HCT116 (cell line): ENCODE results near the gene BMP2K. TPM values are rescaled to one million over a fixed set of nuclear protein-coding genes. Genes with fewer than 3 reads are reported as not detected.

ENCODE experiments used
- ATAC-seq: fragments of 200-7000 bp; cut with Tn5 transposase; 2 replicates; pipeline ENCODE4 v1.9.1; 2020; ENCODE audit warnings: mild to moderate bottlenecking, moderate library complexity
- BruUV-seq: library from RNA; stranded (reverse); fragments of 400-500 nt; replicated peaks from 2 replicates; lab custom pipeline; 2021; lab: Mats Ljungman, UMichigan
- CTCF ChIA-PET: fragments of 300-600 bp; sonication (Branson Sonifier 250); formaldehyde crosslinking; loops from one replicate; lab custom pipeline; 2021; ENCODE audit warnings: antibody characterized with exemption; lab: Charles Lee
- POLR2A ChIA-PET: fragments of 300-600, 350-600 bp; sonication (Branson Sonifier 250); formaldehyde crosslinking; loops from one replicate; lab custom pipeline; 2021; ENCODE audit warnings: antibody characterized with exemption; lab: Charles Lee
- RAD21 ChIA-PET, 2 experiments: fragments of 300-600 bp; sonication (Branson Sonifier 250); formaldehyde crosslinking; loops; one replicate each; lab custom pipeline; 2023; ENCODE audit warnings: low total read pairs in 2 of 2; ENCODE audit not compliant: uncharacterized antibody in 2 of 2, unreplicated experiment in 2 of 2, low non-redundant PET in 1 of 2; lab: Charles Lee
- DNase-seq: peaks from one replicate; pipeline ENCODE4 v3.0.0-alpha.2; 2010; ENCODE audit warnings: low read depth, low spot score
- H2AFZ ChIP-seq: fragments of 200-600 bp; shearing (Covaris generic), sonication (generic); 2 replicates; pipeline ENCODE4 v1.6.1; 2017; ENCODE audit warnings: low read depth, mixed run types, mixed read lengths, antibody characterized with exemption, low read length; ENCODE audit not compliant: poor library complexity, severe bottlenecking
- H3K27ac ChIP-seq: 2 replicates; pipeline ENCODE4 v1.5.1; 2012; ENCODE audit warnings: low read depth, low read length
- H3K27me3 ChIP-seq: fragments of 200-600 bp; sonication (generic); 2 replicates; pipeline ENCODE4 v1.6.1; 2016; ENCODE audit warnings: mixed run types, low read length, mixed read lengths; ENCODE audit not compliant: insufficient read depth
- H3K36me3 ChIP-seq, 2 experiments: fragments of 200-500 bp in 1 of 2; fragments of 200-600 bp in 1 of 2; sonication (Bioruptor generic) in 1 of 2; sonication (generic) in 1 of 2; 2 replicates each; pipeline versions ENCODE4 v1.5.1 to v1.6.1; 2014 to 2016; ENCODE audit warnings: low read length in 2 of 2, inconsistent platforms in 1 of 2, mixed read lengths in 1 of 2, mixed run types in 1 of 2; ENCODE audit not compliant: insufficient read depth in 2 of 2, control insufficient read depth in 1 of 2
- H3K4me1 ChIP-seq, 2 experiments: fragments of 200-600 bp in 1 of 2; sonication (generic) in 1 of 2; 2 replicates each; pipeline versions ENCODE4 v1.5.1 to v1.6.1; 2012 to 2017; ENCODE audit warnings: low read length in 2 of 2, inconsistent platforms in 1 of 2, mild to moderate bottlenecking in 1 of 2, mixed read lengths in 1 of 2, mixed run types in 1 of 2, moderate library complexity in 1 of 2; ENCODE audit not compliant: insufficient read depth in 2 of 2, control insufficient read depth in 1 of 2
- H3K4me2 ChIP-seq: fragments of 200-600 bp; sonication (generic); 2 replicates; pipeline ENCODE4 v1.6.1; 2017; ENCODE audit warnings: mixed run types, low read length, mixed read lengths
- H3K4me3 ChIP-seq, 2 experiments: fragments of 200-600 bp in 1 of 2; sonication (generic) in 1 of 2; replicated peaks in 1 of 2; 2 replicates each; pipeline ENCODE4 v1.5.1; 2011 to 2016; ENCODE audit warnings: low read length in 2 of 2, control low read depth in 1 of 2, low read depth in 1 of 2, mild to moderate bottlenecking in 1 of 2, mixed read lengths in 1 of 2, mixed run types in 1 of 2
- H3K79me2 ChIP-seq: fragments of 200-600 bp; sonication (generic); 2 replicates; pipeline ENCODE4 v1.6.1; 2017; ENCODE audit warnings: mild to moderate bottlenecking, mixed run types, low read length, moderate library complexity, mixed read lengths; ENCODE audit not compliant: insufficient read depth
- H3K9ac ChIP-seq: fragments of 200-600 bp; sonication (generic); 2 replicates; pipeline ENCODE4 v1.6.1; 2016; ENCODE audit warnings: low read length, mixed read lengths
- H3K9me2 ChIP-seq: fragments of 200-600 bp; sonication (generic), shearing (Covaris generic); 2 replicates; pipeline ENCODE4 v1.6.1; 2017; ENCODE audit warnings: mixed run types, mild to moderate bottlenecking, moderate library complexity; ENCODE audit not compliant: insufficient read depth
- H3K9me3 ChIP-seq, 2 experiments: fragments of 200-500 bp in 1 of 2; fragments of 200-600 bp in 1 of 2; sonication (Bioruptor generic) in 1 of 2; sonication (generic) in 1 of 2; 2 replicates each; pipeline ENCODE4 v1.6.1; 2014 to 2017; ENCODE audit warnings: low read length in 2 of 2, mixed read lengths in 2 of 2, inconsistent platforms in 1 of 2, low read depth in 1 of 2, mild to moderate bottlenecking in 1 of 2, mixed run types in 1 of 2, moderate library complexity in 1 of 2; ENCODE audit not compliant: control insufficient read depth in 1 of 2, insufficient read depth in 1 of 2
- H4K20me1 ChIP-seq: fragments of 200-600 bp; sonication (generic), shearing (Covaris generic); 2 replicates; pipeline ENCODE4 v1.6.1; 2017; ENCODE audit warnings: mixed run types, mild to moderate bottlenecking, moderate library complexity; ENCODE audit not compliant: insufficient read depth
- CBX3 ChIP-seq: IDR thresholded peaks from 2 replicates; pipeline ENCODE4 v1.6.1; 2012; ENCODE audit warnings: low read depth
- CTCF ChIP-seq, 3 experiments: fragments of 200-600 bp in 1 of 3; sonication (generic) in 1 of 3; IDR thresholded peaks in 2 of 3; conservative IDR thresholded peaks in 1 of 3; 2 replicates each; pipeline ENCODE4 v1.5.1; 2012 to 2017; ENCODE audit warnings: low read depth in 2 of 3, low read length in 2 of 3, antibody characterized with exemption in 1 of 3, borderline replicate concordance in 1 of 3, control low read depth in 1 of 3, mild to moderate bottlenecking in 1 of 3, mixed read lengths in 1 of 3, mixed run types in 1 of 3, moderate library complexity in 1 of 3; ENCODE audit not compliant: insufficient read depth in 1 of 3
- EGR1 ChIP-seq: IDR thresholded peaks from 2 replicates; pipeline ENCODE4 v1.6.1; 2012; ENCODE audit warnings: low read depth
- EZH2 ChIP-seq: fragments of 200-600 bp; sonication (generic); IDR thresholded peaks from 2 replicates; pipeline ENCODE4 v1.6.1; 2017; ENCODE audit warnings: antibody characterized with exemption, mixed run types
- EZH2phosphoT487 ChIP-seq: fragments of 200-600 bp; IDR thresholded peaks from 2 replicates; pipeline ENCODE4 v1.6.1; 2018; ENCODE audit warnings: antibody characterized with exemption, borderline replicate concordance
- FOSL1 ChIP-seq: IDR thresholded peaks from 2 replicates; pipeline ENCODE4 v1.6.1; 2012; ENCODE audit warnings: low read depth
- POLR2AphosphoS5 ChIP-seq: IDR thresholded peaks from 2 replicates; pipeline ENCODE4 v1.6.1; 2011; ENCODE audit warnings: mild to moderate bottlenecking, low read depth, low read length, moderate library complexity
- RAD21 ChIP-seq: IDR thresholded peaks from 2 replicates; pipeline ENCODE4 v1.6.1; 2012; ENCODE audit warnings: low read depth, mild to moderate bottlenecking
- SRF ChIP-seq: IDR thresholded peaks from 2 replicates; pipeline ENCODE4 v1.6.1; 2012; ENCODE audit warnings: low read depth
- ZBTB33 ChIP-seq: IDR thresholded peaks from 2 replicates; pipeline ENCODE4 v1.6.1; 2011; ENCODE audit warnings: mild to moderate bottlenecking, low read length, moderate library complexity; ENCODE audit not compliant: insufficient replicate concordance; ENCODE audit errors: extremely low read depth
- ZFX ChIP-seq: fragments of 450-650 bp; IDR thresholded peaks from 2 replicates; pipeline ENCODE4 v1.6.1; 2017
- ZNF274 ChIP-seq: fragments of 200-500 bp; sonication (Bioruptor generic); IDR thresholded peaks from 2 replicates; pipeline ENCODE4 v1.6.1; 2014; ENCODE audit warnings: mild to moderate bottlenecking, low read depth, low read length, inconsistent platforms
- intact Hi-C: fragments of 100-400 bp; cut with micrococcal nuclease; formaldehyde crosslinking; loops from 2 replicates; pipeline ENCODE4 v1.10.0; 2022
- total RNA-seq: library from RNA; stranded (reverse); gene quantifications from one replicate; pipeline ENCODE4 v1.2.1, GENCODE V29; 2021; ENCODE audit not compliant: unreplicated experiment
- TF ChIP-seq, protein P1 (sequence below): IDR thresholded peaks from 2 replicates; pipeline ENCODE4 v1.6.1; 2012

Gene BMP2K
- total RNA-seq, 1 experiment from 2014 or later: 27.7 TPM

DNA sequence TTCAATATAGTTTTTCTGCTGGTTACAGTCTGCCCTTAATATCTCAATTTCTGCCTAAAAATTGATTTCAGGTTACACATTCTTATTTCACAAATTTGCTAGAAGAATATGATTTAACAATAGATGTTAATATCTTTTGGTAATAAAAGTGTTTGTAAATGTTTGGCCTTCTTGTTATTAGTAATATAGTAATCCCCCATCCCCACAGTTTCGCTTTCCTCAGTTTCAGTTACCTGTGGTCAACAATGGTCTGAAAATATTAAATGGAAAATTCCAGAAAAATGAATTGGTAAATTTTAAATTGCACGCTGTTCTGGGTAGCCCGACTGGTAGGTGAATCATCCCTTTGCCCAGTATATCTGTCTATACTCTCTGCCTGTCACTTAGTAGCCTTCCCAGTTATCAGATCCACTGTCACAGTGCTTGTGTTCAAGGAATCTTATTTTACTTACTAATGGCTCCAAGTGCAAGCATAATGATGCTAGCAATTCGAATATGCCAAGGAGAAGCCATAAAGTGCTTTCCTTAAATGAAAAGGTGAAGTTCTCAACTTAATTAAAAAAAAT, 3.5 kb upstream of the BMP2K start:
- 0 out of 2 replicates have a peak, but pooled peaks cover 5% of the 10 kb centered on the region for H4K20me1 ChIP-seq
- no peak overlapping the region for H2AFZ ChIP-seq
- no peak overlapping the region for H3K9ac ChIP-seq
- peaks cover 10% of the 10 kb centered on the region for H3K79me2 ChIP-seq
- H3K9me3 ChIP-seq: no peaks in the 10 kb centered on the region
- H3K27me3 ChIP-seq: no peaks in the 10 kb centered on the region
- no peak overlapping the region for H3K27ac ChIP-seq
- H3K4me2 ChIP-seq: no peak overlapping the region
- POLR2A ChIA-PET: no interaction called here
- RAD21 ChIA-PET: no interaction called here
- no peak for TF ChIP-seq EGR1
- TF ChIP-seq SRF: no peak
- TF ChIP-seq, protein P1, sequence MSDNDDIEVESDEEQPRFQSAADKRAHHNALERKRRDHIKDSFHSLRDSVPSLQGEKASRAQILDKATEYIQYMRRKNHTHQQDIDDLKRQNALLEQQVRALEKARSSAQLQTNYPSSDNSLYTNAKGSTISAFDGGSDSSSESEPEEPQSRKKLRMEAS: no peak
- TF ChIP-seq CTCF (IDR thresholded peaks at IDR 0.05 in 2 of 3, conservative IDR thresholded peaks at IDR 0.05 in 1 of 3; ENCODE audit: borderline replicate concordance in 1 of 3, insufficient read depth in 1 of 3, low read depth in 2 of 3, low read length in 2 of 3): no peak
- TF ChIP-seq ZFX: no peak
- no peak for TF ChIP-seq RAD21
- DNase-seq (no peak), ATAC-seq (no peak)
- H3K36me3 ChIP-seq: no peaks in the 10 kb centered on the region
- H3K4me3 ChIP-seq: no peak overlapping the region
- CTCF ChIA-PET: no interaction called here
- no TSS peak for BruUV-seq
- intact Hi-C loops: no loop called here
- H3K4me1 ChIP-seq: peaks cover 4 to 24% of the 10 kb centered on the region in 2 experiments; a peak in 3 of 4 replicates
- no peaks in the 10 kb centered on the region for H3K9me2 ChIP-seq

DNA sequence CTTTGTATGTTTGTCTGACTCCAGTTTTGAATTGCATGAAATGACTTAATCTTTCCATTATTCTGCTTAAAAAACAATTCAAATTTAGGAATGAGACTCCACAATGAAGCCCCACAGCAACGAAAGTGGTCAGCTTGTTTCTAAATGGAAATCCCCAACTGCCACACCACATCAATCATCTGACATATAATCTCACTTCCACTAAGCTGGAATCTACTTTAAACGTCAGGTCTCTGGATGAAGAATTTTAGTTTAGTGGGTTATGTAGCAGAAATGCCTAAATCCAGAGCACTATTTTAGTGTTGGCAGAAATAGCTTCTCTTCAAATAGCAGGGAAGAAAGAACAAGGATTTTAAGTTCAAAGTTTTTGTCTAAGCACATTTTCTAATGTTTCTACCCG, 1.7 kb upstream of the BMP2K start:
- no peak for ATAC-seq
- Histone ChIP-seq H3K27ac (no peak overlapping the region), H3K4me1 (peaks cover 4 to 26% of the 10 kb centered on the region in 2 experiments; a peak in 3 of 4 replicates), H3K9ac (peak overlapping the region; percentile 94), H3K27me3 (no peaks in the 10 kb centered on the region), H3K9me3 (no peaks in the 10 kb centered on the region), H4K20me1 (0 out of 2 replicates have a peak, but pooled peaks cover 6% of the 10 kb centered on the region), H3K4me2 (peak overlapping the region; percentile 91), H3K36me3 (no peaks in the 10 kb centered on the region), H3K4me3 (peak overlapping the region in 1 of 2 experiments; percentile 81; a peak in 1 of 4 replicates), H2AFZ (no peak overlapping the region), H3K9me2 (no peaks in the 10 kb centered on the region), H3K79me2 (peaks cover 28% of the 10 kb centered on the region)
- ChIA-PET RAD21 (no interaction called here), POLR2A (no interaction called here), CTCF (no interaction called here)
- BruUV-seq: no TSS peak
- no peak for DNase-seq
- intact Hi-C loops: no loop called here
- TF ChIP-seq CBX3: no peak
- TF ChIP-seq EZH2phosphoT487: no peak
- TF ChIP-seq ZNF274: no peak
- no peak for TF ChIP-seq POLR2AphosphoS5
- no peak for TF ChIP-seq EGR1
- no peak for TF ChIP-seq ZBTB33
- TF ChIP-seq RAD21: no peak
- no peak for TF ChIP-seq FOSL1
- TF ChIP-seq CTCF (IDR thresholded peaks at IDR 0.05 in 2 of 3, conservative IDR thresholded peaks at IDR 0.05 in 1 of 3; ENCODE audit: borderline replicate concordance in 1 of 3, insufficient read depth in 1 of 3, low read depth in 2 of 3, low read length in 2 of 3): no peak
- TF ChIP-seq EZH2: no peak
- TF ChIP-seq SRF: no peak
